ENCODE measurements around the gene ZP2. TPM values are rescaled to one million over a fixed set of nuclear protein-coding genes. Genes with fewer than 3 reads are reported as not detected.

The ZP2 gene
- total RNA-seq, 1 experiment from 2014 or later, result not detected

DNA sequence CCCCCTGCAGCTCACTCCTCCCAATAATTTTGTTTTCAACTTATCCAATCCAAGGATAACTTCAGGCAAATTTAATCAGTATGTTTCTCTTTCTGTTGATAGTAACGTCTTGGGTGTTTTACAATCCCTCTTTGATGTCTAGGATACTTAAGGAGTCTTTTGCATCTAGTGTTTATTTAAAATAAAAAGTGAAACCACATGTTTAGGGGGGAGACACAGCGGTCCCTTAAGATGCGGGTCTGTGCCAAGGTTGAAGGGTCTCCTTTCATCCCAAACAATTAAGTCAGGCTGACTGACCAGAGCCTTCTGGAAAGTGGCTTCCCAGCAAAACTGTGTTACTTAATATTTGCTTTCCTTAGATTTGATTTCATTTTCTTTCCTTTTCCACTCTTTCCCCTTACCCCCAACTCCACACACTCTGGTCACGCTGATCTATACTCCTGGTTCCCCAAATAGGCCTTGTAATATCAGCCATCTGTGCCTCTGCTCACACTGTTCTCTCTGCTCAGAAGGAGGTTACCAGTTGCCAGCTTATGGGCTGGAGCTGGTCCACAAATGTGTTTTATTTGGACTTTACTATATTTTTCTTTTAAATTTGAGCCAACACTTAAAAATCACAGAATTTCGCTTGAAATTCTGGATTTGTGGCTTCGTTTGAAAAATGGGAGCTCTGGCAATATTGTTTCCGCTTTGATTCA is 33.3 kb upstream of the ZP2 start:
- H3K9me3 Mint-ChIP-seq, result no peaks in the 10 kb centered on the region
- Histone ChIP-seq H3K9ac (ENCODE audit: extremely low read depth, insufficient read length, low read length) (no peak overlapping the region), H3K4me2 (ENCODE audit: insufficient read depth, insufficient read length, low read length) (no peak overlapping the region), H2AK5ac (ENCODE audit: insufficient read length, low read length) (no peak overlapping the region), H2BK20ac (ENCODE audit: low read depth, low read length, poor library complexity, severe bottlenecking) (no peak overlapping the region), H3K79me1 (ENCODE audit: insufficient read depth, low read depth, low read length, poor library complexity, severe bottlenecking) (no peaks in the 10 kb centered on the region), H3K79me2 (ENCODE audit: insufficient read depth, low read length) (no peaks in the 10 kb centered on the region), H2AFZ (ENCODE audit: low read length) (no peak overlapping the region), H3K4ac (ENCODE audit: low read depth, low read length) (no peak overlapping the region), H2BK5ac (ENCODE audit: insufficient read length, low read length) (no peak overlapping the region), H2BK15ac (ENCODE audit: low read depth, low read length) (no peak overlapping the region), H3K23ac (ENCODE audit: insufficient read length, low read depth, low read length) (no peak overlapping the region), H4K5ac (ENCODE audit: insufficient read length, low read depth, low read length) (no peak overlapping the region), H3T11ph (ENCODE audit: low read length) (no peak overlapping the region), H4K8ac (replicated peaks; ENCODE audit: insufficient read length, low read depth, low read length) (no peak overlapping the region), H3K27me3 (ENCODE audit: insufficient read depth, low read length) (no peaks in the 10 kb centered on the region), H4K91ac (ENCODE audit: insufficient read length, low read depth, low read length) (no peak overlapping the region), H3K9me3 (ENCODE audit: control insufficient read depth, low read depth, low read length) (no peaks in the 10 kb centered on the region), H4K20me1 (ENCODE audit: control insufficient read depth, insufficient read depth, insufficient read length) (no peaks in the 10 kb centered on the region), H3K56ac (ENCODE audit: insufficient read length, low read depth, low read length) (no peak overlapping the region), H3K4me1 (ENCODE audit: insufficient read depth, low read length) (no peaks in the 10 kb centered on the region), H3K18ac (ENCODE audit: insufficient read length, low read depth, low read length) (no peak overlapping the region), H2BK120ac (ENCODE audit: low read depth, low read length, poor library complexity, severe bottlenecking) (no peak overlapping the region), H3K27ac (ENCODE audit: insufficient read length, low read depth, low read length) (no peak overlapping the region), H3K14ac (ENCODE audit: insufficient read depth, low read length) (no peak overlapping the region), H2BK12ac (ENCODE audit: insufficient read length, low read depth, low read length) (no peak overlapping the region), H3K23me2 (ENCODE audit: insufficient read length, low read depth, low read length, poor library complexity, severe bottlenecking) (no peaks in the 10 kb centered on the region)
- H3K27ac Mint-ChIP-seq, result no peak overlapping the region
- WGBS (ENCODE audit: extremely low coverage, insufficient read length, low lambda C conversion rate), result no CpG with 5 or more reads among the region's 7 CpGs
- H3K36me3 Mint-ChIP-seq (ENCODE audit: insufficient read depth in 1 of 3, low read depth in 3 of 3), result no peaks in the 10 kb centered on the region
- no peak overlapping the region for H3K4me3 Mint-ChIP-seq
- no peak for DNase-seq
- TF ChIP-seq, protein P1, sequence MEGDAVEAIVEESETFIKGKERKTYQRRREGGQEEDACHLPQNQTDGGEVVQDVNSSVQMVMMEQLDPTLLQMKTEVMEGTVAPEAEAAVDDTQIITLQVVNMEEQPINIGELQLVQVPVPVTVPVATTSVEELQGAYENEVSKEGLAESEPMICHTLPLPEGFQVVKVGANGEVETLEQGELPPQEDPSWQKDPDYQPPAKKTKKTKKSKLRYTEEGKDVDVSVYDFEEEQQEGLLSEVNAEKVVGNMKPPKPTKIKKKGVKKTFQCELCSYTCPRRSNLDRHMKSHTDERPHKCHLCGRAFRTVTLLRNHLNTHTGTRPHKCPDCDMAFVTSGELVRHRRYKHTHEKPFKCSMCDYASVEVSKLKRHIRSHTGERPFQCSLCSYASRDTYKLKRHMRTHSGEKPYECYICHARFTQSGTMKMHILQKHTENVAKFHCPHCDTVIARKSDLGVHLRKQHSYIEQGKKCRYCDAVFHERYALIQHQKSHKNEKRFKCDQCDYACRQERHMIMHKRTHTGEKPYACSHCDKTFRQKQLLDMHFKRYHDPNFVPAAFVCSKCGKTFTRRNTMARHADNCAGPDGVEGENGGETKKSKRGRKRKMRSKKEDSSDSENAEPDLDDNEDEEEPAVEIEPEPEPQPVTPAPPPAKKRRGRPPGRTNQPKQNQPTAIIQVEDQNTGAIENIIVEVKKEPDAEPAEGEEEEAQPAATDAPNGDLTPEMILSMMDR (conservative IDR thresholded peaks at IDR 0.05), result no peak
- H3K27me3 Mint-ChIP-seq (ENCODE audit: low read depth), result peaks cover 1% of the 10 kb centered on the region; the same call in 1 of the 2 replicates
- peaks cover 8 to 10% of the 10 kb centered on the region in 2 experiments for H3K4me1 Mint-ChIP-seq
